Mucosa of gallbladder (tissue), 1 donor: ENCODE results near the gene RNF2. TPM values are rescaled to one million over a fixed set of nuclear protein-coding genes. Genes with fewer than 3 reads are reported as not detected.
"Not testable (repeated sequence)": the region's sequence is repeated elsewhere in the genome, so short reads cannot be mapped to it uniquely, and the experiment has no call there.

ENCODE experiments used
- DNase-seq: peaks from one replicate; pipeline ENCODE4 v3.0.0-alpha.2; 2020; ENCODE audit warnings: low spot score
- total RNA-seq: library from RNA; stranded (reverse); gene quantifications from one replicate; pipeline ENCODE4 v1.2.1, GENCODE V29; 2021
- donor health status: DM: no; HTN: no; CAD: no.

The RNF2 gene
- 15.7 TPM for total RNA-seq

DNA sequence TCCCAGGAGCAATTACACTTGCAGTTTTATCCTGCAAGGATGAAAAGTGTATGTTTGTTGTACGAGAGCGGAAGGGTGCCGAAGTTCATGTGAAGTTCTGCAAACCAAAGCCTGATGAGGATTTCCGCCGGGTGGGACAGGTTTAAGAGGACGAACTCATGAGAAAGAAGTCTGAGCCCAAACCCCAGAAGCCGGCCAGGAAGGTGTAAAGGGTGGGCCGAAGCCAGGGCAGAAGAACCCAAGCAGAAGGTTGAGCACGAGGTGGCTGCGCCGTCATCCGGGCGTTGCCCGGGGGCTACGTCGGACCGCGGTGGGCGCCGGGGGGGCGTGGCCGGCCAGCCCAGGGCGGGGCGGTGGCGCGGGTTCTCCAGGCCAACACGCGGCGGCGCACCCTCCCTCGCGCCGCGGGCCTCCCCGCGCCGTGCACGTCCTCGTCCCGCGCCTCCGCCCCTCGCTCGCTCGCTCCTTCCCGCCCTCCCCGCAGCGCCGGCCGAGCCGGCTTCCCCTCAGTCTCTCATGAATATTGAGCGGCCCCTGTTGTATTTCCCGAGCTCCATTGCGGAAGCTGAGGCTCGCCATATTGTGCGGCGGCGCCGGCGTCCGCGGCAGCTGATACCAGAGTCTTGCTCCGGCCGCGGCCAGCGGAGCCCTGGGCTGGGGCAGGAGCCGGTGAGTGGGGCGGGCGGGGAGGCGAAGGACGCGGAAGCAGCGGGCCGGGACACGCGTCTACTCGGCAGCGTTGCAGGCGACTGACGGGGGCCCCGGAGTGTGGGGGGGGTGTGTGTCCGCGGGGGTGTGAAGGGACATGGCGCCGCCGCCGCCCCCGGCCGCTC is at the start of gene RNF2:
TSS of gene RNF2 (plus strand) at position 578 of the 833 bp plus-strand sequence. CDS start 41,996 bp downstream, outside the sequence.
- DNase-seq, result peak; percentile 76

DNA sequence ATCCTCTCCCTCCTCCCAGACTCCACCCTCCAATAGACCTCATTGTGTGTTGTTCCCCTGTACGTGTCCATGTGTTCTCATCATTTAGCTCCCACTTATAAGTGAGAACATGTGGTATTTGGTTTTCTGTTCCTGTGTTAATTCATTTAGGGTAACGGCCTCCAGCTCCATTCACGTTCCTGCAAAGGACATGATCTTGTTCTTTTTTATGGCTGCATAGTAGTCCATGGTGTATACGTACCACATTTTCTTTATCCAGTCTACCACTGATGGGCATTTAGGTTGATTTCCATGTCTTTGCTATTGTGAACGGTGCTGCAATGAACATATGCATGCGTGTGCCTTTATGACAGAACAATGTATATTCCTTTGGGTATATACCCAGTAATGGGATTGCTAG is 45.4 kb upstream of the RNF2 start:
- DNase-seq, result not testable (repeated sequence)

DNA sequence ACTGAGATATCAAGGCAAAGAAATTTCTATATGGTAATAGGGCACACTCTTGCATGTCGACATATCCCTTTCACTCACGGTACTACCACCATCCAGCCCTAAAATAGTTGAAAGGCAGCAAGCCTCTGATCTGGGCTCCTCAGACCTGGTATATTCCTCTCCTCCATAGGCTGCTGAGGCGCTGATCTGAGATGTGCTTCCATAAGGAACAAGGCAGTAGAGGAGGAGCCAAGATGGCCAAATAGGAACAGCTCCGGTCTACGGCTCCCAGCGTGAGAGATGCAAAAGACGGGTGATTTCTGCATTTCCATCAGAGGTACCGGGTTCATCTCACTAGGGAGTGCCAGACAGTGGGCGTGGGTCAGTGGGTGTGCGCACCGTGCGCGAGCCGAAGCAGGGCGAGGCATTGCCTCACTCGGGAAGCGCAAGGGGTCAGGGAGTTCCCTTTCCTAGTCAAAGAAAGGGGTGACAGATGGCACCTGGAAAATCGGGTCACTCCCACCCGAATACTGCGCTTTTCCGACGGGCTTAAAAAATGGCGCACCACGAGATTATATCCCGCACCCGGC is 44.0 kb upstream of the RNF2 start:
- not testable (repeated sequence) for DNase-seq

DNA sequence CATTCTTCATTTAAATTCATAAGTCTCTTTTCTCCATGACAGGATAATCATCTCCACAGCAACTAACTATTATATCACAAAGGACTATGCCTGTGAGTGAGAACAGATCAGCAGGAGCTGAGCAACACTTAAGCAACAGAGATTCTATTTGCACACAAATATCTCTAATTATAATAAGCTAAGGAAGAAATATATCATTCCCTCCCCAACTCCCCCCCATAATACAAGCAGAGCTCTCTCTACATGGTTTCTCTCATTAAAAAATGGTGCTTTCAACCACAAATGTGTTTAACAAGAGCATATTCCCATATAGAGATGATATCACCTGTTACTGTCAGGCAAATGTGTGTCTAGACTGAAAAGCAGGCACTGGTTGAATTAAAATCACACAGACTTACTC is 36.5 kb upstream of the RNF2 start:
- DNase-seq, result no peak

DNA sequence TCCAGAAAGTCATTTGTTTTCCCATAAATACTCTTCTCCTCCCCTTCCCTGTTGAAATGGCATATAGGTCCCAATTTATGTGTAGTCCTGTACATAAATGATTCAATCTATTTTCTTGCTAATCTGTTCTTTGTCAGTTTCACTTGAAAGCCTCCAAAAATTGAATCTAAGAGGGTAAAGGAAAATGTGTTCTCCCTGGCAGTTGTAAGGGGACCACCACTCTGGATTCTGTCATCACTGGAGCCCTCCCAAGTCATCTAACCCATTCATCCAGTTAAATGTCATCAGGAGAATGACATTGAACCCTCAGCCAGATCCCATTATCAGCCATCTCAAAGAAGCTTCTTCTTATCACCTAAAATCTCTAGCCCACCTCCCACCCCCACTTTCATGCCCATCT is 35.0 kb upstream of the RNF2 start:
- DNase-seq, result no peak

DNA sequence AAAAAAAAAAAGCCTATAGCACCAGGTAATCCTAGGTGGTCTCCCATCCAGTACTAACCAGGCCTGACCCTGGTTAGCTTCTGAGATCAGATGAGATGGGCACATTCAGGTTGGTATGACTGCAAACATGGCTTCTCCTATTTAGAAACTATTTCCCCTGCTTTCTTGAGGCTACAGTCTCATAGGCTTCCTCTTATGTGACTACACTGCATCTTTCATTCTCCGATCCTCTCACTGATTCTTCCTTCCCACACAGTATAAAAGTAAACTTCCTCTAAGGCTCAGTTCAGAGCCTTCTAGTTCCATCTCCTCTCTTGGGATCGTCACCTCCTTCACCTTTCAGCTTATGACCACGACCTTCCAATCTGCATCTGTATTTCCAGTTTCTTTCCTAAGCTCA is 30.4 kb upstream of the RNF2 start:
- no peak for DNase-seq

DNA sequence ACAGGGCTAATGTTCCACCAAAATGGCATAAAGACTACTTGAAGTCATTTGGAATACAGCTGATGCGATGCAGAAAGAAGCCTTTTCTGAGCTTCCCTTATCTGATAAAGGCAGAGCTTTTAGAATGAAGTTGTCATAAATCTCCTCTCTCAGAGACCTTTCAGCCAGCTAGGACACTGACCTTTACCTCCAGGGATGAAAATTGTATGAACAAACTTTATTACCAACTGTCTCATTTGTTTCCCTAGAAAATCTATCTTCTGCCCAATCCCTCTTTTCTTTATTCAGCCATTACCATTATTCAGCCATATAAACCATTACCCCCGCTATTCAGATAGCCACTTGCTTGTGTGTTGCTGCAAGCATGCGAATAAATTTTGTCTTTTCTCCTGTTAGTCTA is 29.7 kb upstream of the RNF2 start:
- no peak for DNase-seq

DNA sequence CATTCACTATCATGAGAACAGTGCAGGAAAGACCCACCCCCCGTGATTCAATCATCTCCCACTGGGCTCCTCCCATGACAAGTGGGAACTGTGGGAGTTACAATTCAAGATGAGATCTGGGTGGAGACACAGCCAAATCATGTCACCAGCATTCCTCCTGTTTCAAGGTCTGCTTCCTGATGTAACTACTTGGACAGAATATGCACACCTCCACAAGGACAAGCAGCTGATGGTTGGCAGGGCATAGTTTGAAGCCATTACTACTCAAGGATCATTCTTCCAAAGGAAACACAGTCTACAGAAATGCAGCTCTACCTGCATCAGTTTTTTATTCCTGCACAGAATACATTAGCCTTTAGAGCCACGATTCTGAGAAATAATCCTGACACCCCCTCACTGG is 28.5 kb upstream of the RNF2 start:
- DNase-seq, result no peak

DNA sequence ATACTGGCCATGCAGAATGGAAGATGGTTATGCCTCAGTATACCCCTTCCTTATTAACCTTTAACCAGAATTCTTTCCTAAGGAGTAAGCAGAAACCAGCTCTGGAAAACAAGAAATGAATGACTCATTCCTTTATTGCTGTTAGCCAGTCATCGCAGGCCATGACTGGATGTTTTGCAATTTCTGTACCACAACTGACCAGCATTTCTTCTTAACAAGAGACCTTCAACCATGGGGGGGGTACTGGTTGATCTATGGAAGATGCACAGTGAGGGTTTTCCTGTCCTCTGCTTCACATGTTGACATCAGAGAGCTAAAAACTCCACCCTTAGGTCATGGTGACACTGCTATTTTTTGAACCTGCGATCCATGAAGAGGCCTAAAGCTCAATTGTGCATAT is 28.0 kb upstream of the RNF2 start:
- DNase-seq, result no peak

DNA sequence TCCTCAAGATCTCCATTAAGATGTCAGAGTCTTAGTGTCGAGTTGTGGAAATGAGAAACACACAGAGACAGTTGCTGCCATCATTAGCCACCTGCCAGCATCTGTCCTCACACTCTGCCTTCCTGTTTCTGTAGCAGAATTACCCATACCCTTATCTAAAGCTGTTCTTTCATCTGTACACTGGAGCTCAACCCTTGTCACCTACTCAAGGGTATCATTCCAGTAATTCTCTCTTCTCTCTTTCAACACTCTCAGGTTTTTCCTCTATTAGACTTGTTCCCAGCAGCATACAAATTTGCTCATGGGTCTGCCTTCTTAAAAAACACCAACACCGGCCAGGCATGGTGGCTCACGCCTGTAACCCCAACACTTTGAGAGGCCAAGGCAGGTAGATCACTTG is 27.4 kb upstream of the RNF2 start:
- DNase-seq, result no peak

DNA sequence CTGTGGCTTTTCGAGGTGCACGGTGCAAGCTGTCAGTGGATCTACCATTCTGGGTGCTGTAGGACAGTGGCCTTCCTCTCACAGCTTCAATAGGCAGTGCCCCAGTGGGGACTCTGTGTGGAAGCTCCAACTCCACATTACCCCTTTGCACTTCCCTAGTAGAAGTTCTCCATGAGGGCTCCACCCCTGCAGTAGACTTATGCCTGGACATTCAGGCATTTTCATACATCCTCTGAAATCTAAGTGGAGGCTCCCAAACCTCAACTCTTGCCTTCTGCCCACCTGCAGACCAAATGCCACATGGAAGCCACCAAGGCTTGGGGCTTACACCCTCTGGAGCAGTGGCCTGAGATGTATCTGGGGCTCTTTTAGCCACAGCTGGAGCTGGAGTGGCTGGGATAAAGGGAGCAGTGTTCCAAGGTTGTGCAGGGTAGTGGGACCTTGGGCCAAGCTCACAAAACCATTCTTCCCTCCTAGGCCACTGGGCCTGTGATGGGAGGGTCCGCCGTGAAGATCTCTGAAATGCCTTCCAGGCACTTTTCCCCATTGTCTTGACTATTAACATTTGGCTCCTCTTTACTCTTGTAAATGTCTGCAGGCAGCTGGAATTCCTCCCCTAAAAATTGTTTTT is 18.0 kb upstream of the RNF2 start:
- no peak for DNase-seq

DNA sequence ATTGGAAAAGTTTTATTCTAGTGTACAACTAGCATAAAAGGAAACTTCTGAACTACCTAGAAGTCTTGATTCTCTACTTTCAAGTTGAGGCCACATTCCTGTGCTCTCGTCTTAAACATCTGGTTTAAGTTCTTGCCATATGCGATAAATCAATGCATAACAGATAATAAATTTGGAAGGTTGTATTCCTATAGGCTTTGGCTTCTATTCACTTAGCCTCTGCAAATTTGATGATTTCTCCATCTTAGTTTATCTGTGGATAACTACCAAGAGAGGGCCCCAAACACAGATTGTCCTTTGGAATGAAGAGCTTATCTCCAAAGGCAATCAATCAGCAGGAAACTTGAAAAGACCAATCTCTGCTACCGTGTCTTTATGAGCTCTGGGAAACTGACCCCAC is 11.7 kb upstream of the RNF2 start:
- no peak for DNase-seq

DNA sequence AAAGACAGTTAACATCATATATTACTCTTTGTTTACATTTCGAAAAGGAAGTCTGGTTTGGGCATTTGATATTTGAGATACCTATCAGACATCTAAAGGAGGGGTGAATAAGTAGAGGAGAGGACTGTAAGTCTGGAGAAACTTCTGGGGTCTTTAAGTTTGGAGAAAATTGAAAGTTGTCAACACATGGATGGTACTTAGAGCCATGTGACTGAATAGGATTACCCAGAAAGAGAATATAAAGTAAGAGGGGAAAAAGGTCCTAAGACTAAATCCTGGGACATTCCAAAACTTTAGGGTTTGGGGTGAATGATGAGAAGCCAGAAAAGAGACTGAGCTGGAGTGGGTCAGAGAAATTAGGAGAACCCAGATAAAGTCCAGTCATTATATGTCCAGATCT is 10.1 kb upstream of the RNF2 start:
- DNase-seq, result no peak

DNA sequence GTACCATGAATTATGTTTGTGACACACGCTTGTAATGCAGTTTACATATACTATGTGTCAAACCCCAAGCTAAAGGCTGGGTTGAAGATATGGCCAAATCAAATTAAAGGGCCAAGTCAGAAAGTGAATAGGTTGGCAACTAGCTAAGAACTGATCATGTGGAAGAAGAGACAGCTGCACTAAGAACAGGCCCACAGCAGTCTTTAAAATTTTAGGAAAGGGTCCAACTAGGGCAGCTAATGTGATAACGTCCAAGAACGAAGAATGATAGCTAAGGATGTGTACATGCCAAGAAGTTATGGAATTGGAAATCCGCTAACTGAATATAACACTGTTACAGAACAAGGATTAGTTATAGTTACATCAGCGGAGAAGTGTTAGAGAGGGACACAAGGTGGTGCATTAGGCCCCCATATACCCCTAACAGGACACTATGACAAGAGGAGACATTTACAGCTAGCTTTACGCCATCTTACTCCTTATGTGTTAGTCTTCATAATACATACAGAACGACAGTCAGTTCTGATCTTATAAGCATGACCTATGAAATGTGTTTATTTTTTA is 6.5 kb upstream of the RNF2 start:
- no peak for DNase-seq

DNA sequence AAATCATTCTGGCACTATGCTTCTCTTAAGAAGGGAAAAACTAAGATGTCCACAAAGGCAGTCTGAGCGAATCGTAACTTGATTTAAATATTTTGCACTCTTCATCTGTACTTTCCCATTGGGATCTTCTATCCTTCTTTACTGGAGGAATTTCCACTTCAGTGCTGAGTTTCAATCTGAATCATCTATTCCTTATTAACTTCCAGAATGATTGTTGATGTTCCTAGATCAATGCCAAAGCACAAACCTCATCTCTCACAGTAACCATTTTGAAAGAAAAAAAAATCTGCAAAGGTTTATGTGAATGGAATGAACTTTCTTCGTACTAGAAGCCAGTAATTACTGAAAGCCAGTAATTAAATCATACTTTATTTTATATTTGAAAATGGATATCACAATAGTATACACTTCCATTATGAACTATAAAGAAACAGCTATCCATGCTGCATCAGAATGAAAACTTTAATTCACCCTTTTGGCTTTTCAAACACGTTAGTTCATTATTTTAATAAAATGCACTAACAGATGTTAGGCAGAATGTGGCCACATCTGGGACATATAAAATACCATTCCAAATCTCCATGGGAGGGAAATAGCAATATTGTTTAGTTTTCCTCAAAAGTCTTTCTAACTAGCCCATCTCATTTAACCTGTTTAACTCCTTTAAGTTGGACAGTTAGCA is 5.5 kb upstream of the RNF2 start:
- no peak for DNase-seq

DNA sequence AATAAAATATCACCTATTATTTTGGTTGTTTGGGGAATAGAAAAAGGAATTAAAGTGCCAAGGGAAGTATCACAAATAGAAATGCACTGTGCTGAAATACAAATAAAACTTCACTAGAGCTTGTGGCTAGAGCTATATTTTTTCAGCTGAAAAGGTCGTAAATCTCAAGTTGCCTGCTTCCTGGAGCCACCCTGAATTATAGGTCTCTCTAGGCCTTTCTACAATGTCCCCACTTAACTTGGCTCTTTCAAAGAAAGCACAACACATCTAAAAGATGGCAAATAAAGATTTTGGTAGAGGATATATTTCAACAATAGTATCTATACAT is 5.0 kb upstream of the RNF2 start:
- no peak for DNase-seq

DNA sequence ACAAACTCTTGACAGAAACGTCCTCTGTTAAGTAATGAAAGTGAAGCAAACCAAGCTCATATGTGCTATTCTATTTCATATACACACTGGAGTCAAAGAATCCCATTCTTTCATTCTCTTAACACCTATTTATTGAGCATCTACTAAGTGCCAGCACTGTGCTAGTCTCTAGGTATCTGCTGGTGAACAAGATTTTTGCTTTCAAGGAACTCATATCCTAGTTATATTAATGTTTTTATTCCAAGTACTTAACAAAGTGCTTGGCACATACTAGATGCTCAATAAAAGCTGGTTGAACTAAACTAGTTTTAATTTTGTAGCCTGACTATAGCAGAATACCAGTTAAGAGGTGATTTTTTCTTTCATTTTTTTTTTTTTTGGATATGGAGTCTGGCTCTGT is 3.6 kb upstream of the RNF2 start:
- DNase-seq, result no peak

DNA sequence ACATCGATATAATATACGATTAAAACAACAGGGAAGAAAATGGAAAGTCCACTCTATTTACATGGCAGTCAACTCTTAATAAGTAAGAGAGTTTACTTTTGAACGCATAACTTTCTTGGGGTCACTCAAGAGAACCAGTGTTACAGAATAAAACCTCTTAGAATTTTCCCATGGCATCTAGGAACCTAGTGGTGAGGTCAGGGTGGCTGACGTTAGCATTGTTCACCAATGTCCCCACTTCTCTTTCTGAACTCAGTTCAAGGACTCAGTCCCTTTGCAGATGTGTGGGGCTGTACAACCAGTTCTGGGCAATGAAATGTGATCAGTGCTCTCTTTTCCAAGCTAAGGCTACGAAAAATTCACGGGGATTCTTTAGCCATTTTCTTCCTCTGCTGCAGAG is 2.6 kb upstream of the RNF2 start:
- DNase-seq, result no peak

DNA sequence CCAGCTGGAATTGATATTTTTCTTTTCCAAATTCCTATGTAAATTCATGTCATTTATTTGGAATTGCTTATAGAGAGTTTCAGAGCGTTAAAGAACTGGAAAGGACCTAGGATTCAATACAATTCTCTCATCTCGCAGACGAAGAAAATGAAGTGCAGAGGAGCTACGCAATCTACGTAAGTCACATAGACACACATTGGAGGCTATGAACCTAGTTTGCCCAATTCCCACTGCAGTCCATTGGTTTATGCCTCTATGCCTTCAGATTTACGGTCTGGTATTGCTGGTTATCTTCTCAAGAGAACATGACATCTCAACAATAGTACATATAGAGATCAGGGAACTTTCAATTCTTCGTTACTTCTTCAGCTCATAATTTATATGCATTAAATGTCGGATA is 971 bp upstream of the RNF2 start:
- DNase-seq, result no peak

DNA sequence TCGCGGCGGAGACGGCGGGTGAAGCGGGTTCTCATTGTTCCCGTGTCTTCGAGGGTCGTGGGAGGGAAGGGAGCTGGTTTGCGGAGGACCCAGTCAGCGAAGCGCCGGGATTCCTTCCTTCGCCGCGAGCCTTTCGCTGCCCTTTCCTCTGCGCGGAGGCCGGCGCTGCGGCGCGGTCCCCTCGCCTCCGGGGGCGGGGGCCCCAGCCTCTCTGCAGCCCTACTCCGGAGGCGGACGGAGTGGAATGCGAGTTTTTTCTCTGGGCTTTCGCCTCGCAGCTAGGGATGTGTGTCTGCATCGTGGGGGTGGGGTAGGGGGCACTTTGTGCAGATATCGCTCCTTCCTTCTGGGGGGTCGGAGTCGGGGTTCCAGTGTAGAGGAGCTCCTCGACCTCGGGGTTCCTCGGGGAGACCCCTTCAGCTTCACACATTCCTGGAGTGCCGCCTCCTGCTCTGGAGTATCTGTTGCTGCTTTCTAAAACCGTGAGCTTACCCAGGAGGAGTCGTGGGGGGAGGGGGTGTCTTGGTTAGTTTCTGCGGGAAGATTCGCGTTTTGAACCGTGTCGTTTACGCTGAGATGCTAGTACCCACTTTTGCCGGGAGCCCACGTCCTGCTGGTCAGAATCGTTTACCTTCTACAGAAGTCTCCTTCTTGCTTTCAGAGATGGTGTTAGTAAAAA is 595 bp downstream of the RNF2 start:
- DNase-seq, result no peak

DNA sequence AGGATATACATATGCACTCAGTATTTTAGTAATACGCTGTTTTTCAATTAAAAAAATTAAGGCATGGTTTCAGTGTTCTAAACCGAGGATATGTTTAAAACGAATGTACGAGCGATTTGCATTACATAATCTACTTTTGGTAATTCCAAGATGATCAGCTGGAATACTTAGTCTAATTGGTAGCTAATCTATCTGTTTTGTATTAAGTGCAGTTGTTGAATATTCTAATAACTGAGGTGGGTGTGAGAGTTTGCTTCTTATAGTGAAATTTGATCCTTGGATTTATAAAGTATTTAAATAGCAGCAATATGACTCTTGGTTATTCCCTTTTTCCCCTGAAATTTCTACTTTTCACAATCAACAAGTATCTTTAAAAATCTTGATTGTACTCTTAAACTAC is 1.3 kb downstream of the RNF2 start:
- no peak for DNase-seq

DNA sequence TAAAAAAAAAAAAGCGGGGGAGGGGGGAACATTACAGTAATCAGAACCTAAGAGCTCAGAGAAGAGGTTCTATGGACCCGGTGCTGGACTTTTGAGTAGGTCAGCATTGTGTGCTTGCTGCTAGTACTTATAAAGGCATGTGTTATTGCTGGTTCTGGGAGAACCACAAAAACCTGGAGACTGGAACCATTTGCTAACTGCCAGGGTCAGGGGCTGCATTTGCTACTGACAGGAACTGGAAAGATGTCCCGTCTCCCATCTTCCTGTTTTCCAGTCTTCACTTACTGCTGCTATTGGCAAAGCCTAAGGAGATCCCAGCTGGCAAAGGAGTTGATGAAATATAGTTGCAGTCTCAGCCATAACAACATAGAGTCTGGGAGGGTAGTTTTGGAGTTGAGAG is 4.3 kb downstream of the RNF2 start:
- no peak for DNase-seq
